GM12875 (cell line): ENCODE results near the gene GRIFIN.
A peak's percentile ranks its signal among the peaks of the same experiment; 100 is the strongest.

Source experiments
- H3K4me3 ChIP-seq: one replicate; pipeline ENCODE4 v1.5.1; 2011; ENCODE audit warnings: low read depth, low read length, control low read depth
- CTCF ChIP-seq: IDR thresholded peaks from 2 replicates; pipeline ENCODE4 v1.5.1; 2011; ENCODE audit warnings: low read depth, mild to moderate bottlenecking, control low read depth, inconsistent platforms, low read length, moderate library complexity, borderline replicate concordance; ENCODE audit not compliant: insufficient read depth

GRIFIN gene

DNA sequence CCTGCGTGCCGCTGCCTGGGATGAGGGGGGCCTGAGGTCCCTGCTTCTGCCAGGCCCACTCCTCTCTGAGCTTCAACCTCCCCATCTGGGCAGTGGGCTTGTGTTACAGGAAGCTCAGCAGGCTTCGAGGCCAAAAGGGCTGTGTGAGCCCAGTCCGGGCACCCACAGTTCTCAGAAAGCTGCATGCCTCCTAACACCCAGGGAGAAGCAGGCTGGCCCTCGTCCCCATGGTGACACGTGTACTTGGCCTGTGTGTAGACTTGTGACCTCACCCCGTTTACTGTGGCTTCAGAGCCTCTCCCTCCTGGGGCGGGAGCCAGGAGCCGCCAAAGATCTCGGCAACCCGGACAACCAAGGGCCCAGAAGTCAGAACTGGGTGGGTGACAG, 2.2 kb upstream of the GRIFIN start:
- no peak overlapping the region for H3K4me3 ChIP-seq
- no peak for TF ChIP-seq CTCF

GRCh38 chr7:2477447-2478398, 1.5 kb upstream of the GRIFIN start:
- H3K4me3 ChIP-seq, result no peak overlapping the region
- peak; percentile 64; the same call in 1 of the 2 replicates for TF ChIP-seq CTCF

DNA sequence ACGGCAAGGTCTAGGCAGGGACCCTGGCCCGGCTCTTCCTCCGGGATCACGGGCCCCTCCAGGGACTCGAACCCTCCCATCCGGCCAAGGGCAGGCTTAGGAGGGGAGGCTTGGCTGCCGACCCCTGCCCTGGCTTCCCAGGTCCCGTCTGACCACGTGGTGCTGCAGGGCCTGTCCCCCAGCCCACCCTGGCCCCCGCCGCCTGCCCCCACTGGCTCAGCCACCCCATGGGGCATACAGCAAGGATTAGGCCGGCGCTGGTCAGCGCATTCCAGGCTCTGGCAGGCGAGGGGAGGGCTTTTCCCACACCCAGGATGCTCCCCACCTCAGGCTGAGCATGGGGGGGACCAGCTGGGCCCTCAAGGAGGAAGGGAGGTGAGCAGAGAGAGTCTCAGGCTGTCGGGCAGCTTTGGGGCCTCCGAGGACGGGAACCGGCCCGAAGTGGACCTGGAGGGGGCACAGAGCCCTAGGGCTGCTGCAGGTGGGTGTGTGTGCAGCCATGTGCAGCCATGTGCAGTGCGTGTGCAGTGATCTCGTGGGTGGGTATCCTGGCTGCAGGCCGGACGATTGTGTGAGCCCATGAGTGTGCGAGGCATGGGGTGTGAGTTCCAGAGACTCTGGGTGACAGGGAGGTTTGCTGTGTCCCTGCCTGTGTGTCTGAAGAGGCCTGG, 713 bp upstream of the GRIFIN start:
- TF ChIP-seq CTCF, result no peak
- H3K4me3 ChIP-seq, result no peak overlapping the region

DNA sequence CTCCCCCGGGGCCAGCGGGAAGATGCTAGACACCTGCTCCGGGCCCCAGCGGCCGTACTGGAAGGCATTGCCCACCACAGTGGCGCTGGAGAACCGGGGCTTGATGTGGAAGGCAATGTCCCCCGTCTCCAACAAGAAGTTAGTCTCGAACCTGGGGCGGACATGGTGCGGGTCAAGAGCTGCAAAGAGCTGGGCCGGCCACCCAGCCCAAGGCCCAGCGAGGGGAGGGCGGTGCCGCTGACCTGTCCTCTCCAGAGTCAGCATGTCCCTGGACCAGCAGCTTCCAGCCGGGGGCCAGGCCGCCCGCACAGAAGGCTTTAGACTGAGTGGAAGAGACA, 551 bp downstream of the GRIFIN start:
- TF ChIP-seq CTCF, result no peak
- no peak overlapping the region for H3K4me3 ChIP-seq

DNA sequence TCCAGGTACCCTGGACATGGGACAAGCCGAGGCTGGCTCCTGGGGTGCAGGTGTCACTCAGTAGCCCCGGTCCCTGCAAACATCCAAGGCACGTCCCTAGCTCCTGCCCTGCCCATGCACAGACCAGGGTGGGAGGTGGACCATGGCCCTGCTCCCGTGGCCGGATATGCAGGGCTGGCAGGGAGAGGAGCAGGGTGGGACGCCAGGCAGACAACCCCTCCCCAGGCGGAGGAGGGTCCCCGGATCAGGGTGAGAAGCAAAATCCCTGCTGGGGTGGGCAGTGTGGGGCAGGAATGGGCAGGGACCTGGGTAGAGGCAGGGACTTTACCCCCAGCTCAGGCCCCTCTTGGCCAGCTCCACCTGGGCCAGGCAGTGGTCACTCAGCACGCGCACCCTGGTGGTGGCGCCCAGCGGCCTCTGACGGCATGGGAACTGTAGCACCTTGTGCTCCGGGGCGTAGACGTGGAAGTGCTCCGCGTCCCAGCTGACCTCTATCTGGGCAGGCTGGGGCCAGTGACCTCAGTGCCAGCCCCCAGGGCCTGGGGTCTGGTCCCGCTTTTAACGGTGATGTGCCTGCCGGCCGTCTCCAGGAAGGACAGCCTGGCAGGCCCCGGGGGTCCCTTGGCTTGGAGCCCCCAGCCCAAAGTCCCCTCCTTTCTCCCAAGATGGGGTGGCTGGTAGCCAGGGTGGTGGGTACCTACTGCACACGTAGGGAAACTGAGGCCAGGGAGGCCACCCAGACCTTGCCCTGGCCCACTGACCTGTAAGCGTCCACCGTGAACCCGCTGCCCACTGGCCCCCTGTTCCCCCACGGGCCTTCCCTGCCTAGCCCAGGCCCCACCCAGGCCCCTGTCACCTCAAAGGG, 1.2 kb downstream of the GRIFIN start:
- no peak overlapping the region for H3K4me3 ChIP-seq
- no peak for TF ChIP-seq CTCF

- H3K4me3 ChIP-seq, result no peak overlapping the region
- no peak for TF ChIP-seq CTCF
Measured at GRCh38 chr7:2474224-2474623, 2.0 kb downstream of the GRIFIN start.
